A549 (cell line): Measurements from ENCODE around the gene LAMTOR4.

ENCODE experiments used
- ATOH8 ChIP-seq: fragments of 250-450 bp; sonication (Bioruptor Pico); IDR thresholded peaks from 2 replicates; pipeline ENCODE4 v1.5.0; 2020; ENCODE audit warnings: low read depth, mild to moderate bottlenecking, moderate library complexity
- BHLHE40 ChIP-seq: IDR thresholded peaks from 2 replicates; pipeline ENCODE4 v1.6.1; 2012; ENCODE audit warnings: low read depth, low read length, inconsistent platforms
- CEBPB ChIP-seq, 2 experiments: fragments of >200 bp in 1 of 2; sonication (Bioruptor Twin) in 1 of 2; formaldehyde crosslinking in 1 of 2; IDR thresholded peaks; 2 replicates each; pipeline ENCODE4 v1.6.1; 2012 to 2016
- EHF ChIP-seq: fragments of 250-450 bp; sonication (Bioruptor Pico); IDR thresholded peaks from 2 replicates; pipeline ENCODE4 v1.5.0; 2020; ENCODE audit warnings: mild to moderate bottlenecking
- EP300 ChIP-seq, 2 experiments: fragments of >200 bp; sonication (Bioruptor Twin); formaldehyde crosslinking; IDR thresholded peaks; 2 replicates in 1 of 2; 3 replicates in 1 of 2; pipeline ENCODE4 v1.6.1; 2016 to 2017
- ESRRA ChIP-seq: fragments of 150-350 bp; IDR thresholded peaks from 2 replicates; pipeline ENCODE4 v1.6.1; 2014; ENCODE audit warnings: mild to moderate bottlenecking, low read length, borderline replicate concordance
- HDAC2 ChIP-seq: fragments of 200-600 bp; sonication (generic); IDR thresholded peaks from 2 replicates; pipeline ENCODE4 v1.6.1; 2016
- HOXB13 ChIP-seq: fragments of 250-450 bp; sonication (Bioruptor Pico); IDR thresholded peaks from 2 replicates; pipeline ENCODE4 v1.5.0; 2020; ENCODE audit warnings: low read depth, mild to moderate bottlenecking, moderate library complexity
- HOXB5 ChIP-seq: fragments of 250-450 bp; sonication (Bioruptor Pico); IDR thresholded peaks from 2 replicates; pipeline ENCODE4 v1.5.0; 2020; ENCODE audit warnings: mild to moderate bottlenecking, moderate library complexity
- MAFK ChIP-seq: fragments of 450-650 bp; IDR thresholded peaks from 2 replicates; pipeline ENCODE4 v1.6.1; 2014; ENCODE audit not compliant: partially characterized antibody
- RAD21 ChIP-seq, 2 experiments: fragments of >200 bp in 1 of 2; sonication (Bioruptor Twin) in 1 of 2; formaldehyde crosslinking in 1 of 2; IDR thresholded peaks in 1 of 2; conservative IDR thresholded peaks in 1 of 2; 2 replicates in 1 of 2; 3 replicates in 1 of 2; pipeline ENCODE4 v1.6.1; 2012 to 2018; ENCODE audit warnings: inconsistent platforms in 1 of 2
- RFX5 ChIP-seq: fragments of 450-650 bp; IDR thresholded peaks from 2 replicates; pipeline ENCODE4 v1.7.1; 2014; ENCODE audit warnings: antibody characterized with exemption, mild to moderate bottlenecking, moderate library complexity
- ZNF302 ChIP-seq: fragments of 250-450 bp; sonication (Bioruptor Pico); IDR thresholded peaks from 2 replicates; pipeline ENCODE4 v1.9.0; 2021; ENCODE audit warnings: inconsistent platforms, mild to moderate bottlenecking, moderate library complexity
- TF ChIP-seq, protein P1 (sequence below): fragments of >200 bp; sonication (Bioruptor Twin); formaldehyde crosslinking; IDR thresholded peaks from 3 replicates; pipeline ENCODE4 v1.5.1; 2016

DNA sequence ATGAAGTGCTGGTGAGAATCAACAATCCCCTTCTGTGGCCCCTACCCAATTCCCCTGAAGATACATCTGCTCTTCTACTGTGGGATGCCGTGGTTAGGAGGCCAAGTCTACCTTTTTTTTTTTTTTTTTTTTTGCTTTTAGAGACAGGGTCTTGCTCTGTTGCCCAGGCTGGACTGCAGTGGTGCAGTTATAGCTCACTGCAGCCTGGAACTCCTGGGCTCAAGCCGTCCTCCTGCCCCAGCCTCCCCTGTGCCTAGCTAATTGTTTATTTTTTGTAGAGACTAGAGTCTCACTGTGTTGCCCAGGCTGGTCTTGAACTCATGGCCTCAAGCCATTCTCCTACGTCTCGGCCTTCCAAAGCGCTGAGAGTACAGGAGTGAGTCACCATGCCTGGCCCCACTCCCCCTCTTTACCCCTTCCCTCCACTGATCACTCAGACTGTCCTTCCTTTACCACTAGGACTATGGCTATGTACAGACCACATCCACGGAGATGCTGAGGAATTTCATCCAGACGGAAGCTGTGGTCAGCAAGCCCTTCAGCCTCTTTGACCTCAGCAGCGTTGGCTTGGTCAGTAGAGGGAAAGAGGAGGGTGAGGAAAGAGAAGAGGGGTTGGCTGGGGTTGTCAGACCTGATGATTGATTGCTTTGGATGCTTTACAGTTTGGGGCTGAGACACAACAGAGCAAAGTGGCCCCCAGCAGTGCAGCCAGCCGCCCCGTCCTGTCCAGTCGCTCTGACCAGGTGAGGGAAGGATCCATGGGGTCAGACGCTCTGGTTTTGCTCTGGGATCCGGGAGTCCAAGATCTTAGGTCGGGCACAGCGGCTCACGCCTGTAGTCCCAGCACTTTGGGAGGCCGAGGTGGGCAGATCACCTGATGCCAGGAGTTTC, 45.5 kb upstream of the LAMTOR4 start:
- no peak for TF ChIP-seq EP300 (IDR thresholded peaks at IDR 0.05)
- no peak for TF ChIP-seq HDAC2
- no peak for TF ChIP-seq ZNF302 (CRISPR knock-in tag)
- TF ChIP-seq CEBPB (IDR thresholded peaks at IDR 0.05): no peak
- no peak for TF ChIP-seq BHLHE40
- TF ChIP-seq, protein P1, sequence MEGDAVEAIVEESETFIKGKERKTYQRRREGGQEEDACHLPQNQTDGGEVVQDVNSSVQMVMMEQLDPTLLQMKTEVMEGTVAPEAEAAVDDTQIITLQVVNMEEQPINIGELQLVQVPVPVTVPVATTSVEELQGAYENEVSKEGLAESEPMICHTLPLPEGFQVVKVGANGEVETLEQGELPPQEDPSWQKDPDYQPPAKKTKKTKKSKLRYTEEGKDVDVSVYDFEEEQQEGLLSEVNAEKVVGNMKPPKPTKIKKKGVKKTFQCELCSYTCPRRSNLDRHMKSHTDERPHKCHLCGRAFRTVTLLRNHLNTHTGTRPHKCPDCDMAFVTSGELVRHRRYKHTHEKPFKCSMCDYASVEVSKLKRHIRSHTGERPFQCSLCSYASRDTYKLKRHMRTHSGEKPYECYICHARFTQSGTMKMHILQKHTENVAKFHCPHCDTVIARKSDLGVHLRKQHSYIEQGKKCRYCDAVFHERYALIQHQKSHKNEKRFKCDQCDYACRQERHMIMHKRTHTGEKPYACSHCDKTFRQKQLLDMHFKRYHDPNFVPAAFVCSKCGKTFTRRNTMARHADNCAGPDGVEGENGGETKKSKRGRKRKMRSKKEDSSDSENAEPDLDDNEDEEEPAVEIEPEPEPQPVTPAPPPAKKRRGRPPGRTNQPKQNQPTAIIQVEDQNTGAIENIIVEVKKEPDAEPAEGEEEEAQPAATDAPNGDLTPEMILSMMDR: no peak
- TF ChIP-seq HOXB13: no peak
- TF ChIP-seq ATOH8: no peak
- no peak for TF ChIP-seq EHF (CRISPR knock-in tag)
- TF ChIP-seq ESRRA: no peak
- no peak for TF ChIP-seq HOXB5 (CRISPR knock-in tag)
- no peak for TF ChIP-seq RAD21 (conservative IDR thresholded peaks at IDR 0.05 in 1 of 2, IDR thresholded peaks at IDR 0.05 in 1 of 2)
- no peak for TF ChIP-seq MAFK
- no peak for TF ChIP-seq RFX5
